AG08396 (cell line): ENCODE data around the gene KRT17.

Source experiments
- DNase-seq: peaks from one replicate; pipeline ENCODE4 v3.0.0; 2012; ENCODE audit warnings: low spot score, mixed read lengths

Gene KRT17

DNA sequence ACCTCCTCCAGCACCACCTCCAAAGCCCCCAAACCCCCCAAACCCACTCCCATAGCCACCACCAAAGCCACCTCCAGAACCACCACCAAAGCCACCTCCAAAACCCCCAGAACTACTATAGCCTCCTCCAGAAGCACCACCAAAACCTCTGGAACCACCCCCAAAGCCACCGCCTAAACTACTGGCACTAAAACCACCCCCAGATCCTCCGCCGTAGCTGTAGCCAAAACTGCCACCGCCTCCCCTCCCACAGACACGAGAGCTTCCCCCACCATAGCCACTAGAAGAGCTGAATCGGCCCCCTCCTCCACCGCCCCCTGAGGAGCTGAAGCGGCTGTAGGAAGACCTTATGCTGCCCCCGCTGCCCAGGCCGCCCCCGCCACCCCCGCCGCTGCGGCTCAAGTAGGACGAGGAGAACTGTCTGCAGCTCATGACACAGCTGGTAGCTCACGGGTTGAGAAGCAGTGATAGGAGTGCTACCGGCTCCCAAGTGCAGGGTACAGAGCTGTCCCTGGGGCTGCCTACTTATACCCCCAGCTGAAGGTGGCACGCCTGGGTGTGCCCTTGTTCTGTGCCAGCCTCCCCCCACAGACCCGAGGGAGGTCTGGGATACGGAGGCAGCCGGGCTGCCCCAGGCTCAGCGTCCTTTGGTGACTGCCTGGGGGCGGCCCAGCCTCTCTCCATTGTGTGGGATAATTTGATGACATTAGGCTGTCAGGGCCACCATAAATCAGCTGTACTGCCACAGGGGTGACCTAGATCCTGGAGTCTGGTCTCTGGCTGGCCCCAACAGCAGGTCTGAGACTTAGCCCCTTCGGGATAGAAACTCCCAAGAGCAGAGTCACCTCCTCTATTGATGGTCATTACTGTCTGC, 52.6 kb downstream of the KRT17 start, which contains the start of gene KRT9:
Gene KRT9, minus strand, starts transcription at position 499 of the 874 bp plus-strand sequence. Its CDS starts 67 bp downstream, at position 432.
- DNase-seq = no peak
